ENCODE data around the gene GPC6. TPM values are rescaled to one million over a fixed set of nuclear protein-coding genes. Genes with fewer than 3 reads are reported as not detected.

GPC6 gene
- total and polyA plus RNA-seq, 12 donors, result 0.15 to 5.4 (median 2.5) TPM

- H3K4me3 ChIP-seq, result no peak overlapping the region
- H3K9me3 ChIP-seq, result peaks cover 0 to 21% (median 0%) of the 10 kb centered on the region in 11 donors
- DNase-seq (no peak), ATAC-seq (no peak)
- H3K27ac ChIP-seq, result no peak overlapping the region
- H3K36me3 ChIP-seq, result no peaks in the 10 kb centered on the region
- H3K4me1 ChIP-seq, result peaks cover 0 to 10% (median 3%) of the 10 kb centered on the region in 9 donors
- peaks cover 0 to 17% (median 0%) of the 10 kb centered on the region in 7 donors for H3K27me3 ChIP-seq
- no peak for TF ChIP-seq CTCF (IDR thresholded peaks at IDR 0.05)
- intact Hi-C loops (cut with DNase I), result no loop called here
Measured at GRCh38 chr13:94417294-94417693, 1190.7 kb downstream of the GPC6 start.

- Histone ChIP-seq H3K4me1 (peaks cover 0 to 10% (median 0%) of the 10 kb centered on the region in 9 donors), H3K9me3 (peaks cover 0 to 21% (median 0%) of the 10 kb centered on the region in 11 donors), H3K4me3 (no peak overlapping the region), H3K27ac (no peak overlapping the region), H3K36me3 (no peaks in the 10 kb centered on the region), H3K27me3 (peaks cover 0 to 10% (median 0%) of the 10 kb centered on the region in 7 donors)
- intact Hi-C loops (cut with DNase I), result no loop called here
- DNase-seq (no peak), ATAC-seq (no peak)
- TF ChIP-seq CTCF (IDR thresholded peaks at IDR 0.05), result no peak
- WGBS, 2 donors, result 56 to 70% methylated on average over 1 of the region's 1 CpG
Measured at GRCh38 chr13:94419304-94419924, 1192.8 kb downstream of the GPC6 start.

- Histone ChIP-seq H3K9me3 (peaks cover 0 to 21% (median 0%) of the 10 kb centered on the region in 11 donors), H3K27ac (no peak overlapping the region), H3K4me1 (peaks cover 0 to 10% (median 0%) of the 10 kb centered on the region in 9 donors), H3K27me3 (peaks cover 0 to 10% (median 0%) of the 10 kb centered on the region in 7 donors), H3K4me3 (no peak overlapping the region), H3K36me3 (no peaks in the 10 kb centered on the region)
- 0 to 32% methylated on average over 1 of the region's 1 CpG for WGBS, 2 donors
- no peak for TF ChIP-seq CTCF (IDR thresholded peaks at IDR 0.05)
- DNase-seq, result no peak
- ATAC-seq, result no peak
- intact Hi-C loops (cut with DNase I), result no loop called here
Measured at GRCh38 chr13:94419925-94420305, 1193.3 kb downstream of the GPC6 start.

- WGBS, 2 donors, result 73 to 83% methylated on average over 5 of the region's 5 CpGs
Measured at GRCh38 chr13:94427313-94427953, 1200.8 kb downstream of the GPC6 start.

More at GRCh38 chr13:94427313-94427953, 1200.8 kb downstream of the GPC6 start:
- ATAC-seq, result no peak
- no peak for TF ChIP-seq CTCF (IDR thresholded peaks at IDR 0.05)
- H3K36me3 ChIP-seq, result no peaks in the 10 kb centered on the region
- H3K9me3 ChIP-seq, result peaks cover 0 to 4% (median 0%) of the 10 kb centered on the region in 11 donors
- H3K27ac ChIP-seq, result no peak overlapping the region
- peaks cover 0 to 7% (median 0%) of the 10 kb centered on the region in 9 donors for H3K4me1 ChIP-seq
- intact Hi-C loops (cut with DNase I), result no loop called here
- peaks cover 0 to 6% (median 0%) of the 10 kb centered on the region in 7 donors for H3K27me3 ChIP-seq
- H3K4me3 ChIP-seq, result no peak overlapping the region
- no peak for DNase-seq

Measured in heart right ventricle (tissue), 16 donors.